HepG2 (cell line): ENCODE data around the gene MUTYH. TPM values are rescaled to one million over a fixed set of nuclear protein-coding genes. Genes with fewer than 3 reads are reported as not detected.
A peak's percentile ranks its signal among the peaks of the same experiment; 100 is the strongest.

ENCODE experiments used
- ARNT ChIP-seq: fragments of 450-650 bp; IDR thresholded peaks from 2 replicates; pipeline ENCODE4 v1.6.1; 2017
- ARNTL ChIP-seq: sonication (generic); formaldehyde crosslinking; IDR thresholded peaks from 2 replicates; pipeline ENCODE4 v1.4.0; 2020; ENCODE audit warnings: mild to moderate bottlenecking, missing genetic modification reagents
- ATF7-NPFF ChIP-seq: sonication (generic); formaldehyde crosslinking; IDR thresholded peaks from 2 replicates; pipeline ENCODE4 v1.8.1; 2023; ENCODE audit warnings: mild to moderate bottlenecking, low read depth, missing genetic modification reagents, moderate library complexity
- CBX2 ChIP-seq, 2 experiments: fragments of 200-600 bp in 1 of 2; sonication (generic); formaldehyde crosslinking in 1 of 2; IDR thresholded peaks; 2 replicates each; pipeline versions ENCODE4 v1.7.0 to v1.8.1; 2018 to 2022; ENCODE audit warnings: low read depth in 2 of 2, low read length in 1 of 2, mild to moderate bottlenecking in 1 of 2, missing genetic modification reagents in 1 of 2
- CBX5 ChIP-seq: sonication (generic); formaldehyde crosslinking; IDR thresholded peaks from 2 replicates; pipeline ENCODE4 v1.4.0; 2020; ENCODE audit warnings: missing genetic modification reagents, borderline replicate concordance
- CEBPB ChIP-seq: IDR thresholded peaks from 2 replicates; pipeline ENCODE4 v1.6.1; 2011; ENCODE audit warnings: low read depth, low read length, improper control_type of control experiment, borderline replicate concordance
- HMG20A ChIP-seq: IDR thresholded peaks from 2 replicates; pipeline ENCODE4 v1.6.1; 2016; ENCODE audit warnings: borderline replicate concordance
- MLLT10 ChIP-seq: sonication (generic); formaldehyde crosslinking; IDR thresholded peaks from 2 replicates; pipeline ENCODE4 v1.4.0; 2020; ENCODE audit warnings: missing genetic modification reagents
- MTF2 ChIP-seq: sonication (generic); formaldehyde crosslinking; IDR thresholded peaks from 2 replicates; pipeline ENCODE4 v1.5.0; 2020; ENCODE audit warnings: missing genetic modification reagents, borderline replicate concordance
- NFYB ChIP-seq: sonication (generic); formaldehyde crosslinking; IDR thresholded peaks from 2 replicates; pipeline ENCODE4 v1.4.0; 2020; ENCODE audit warnings: missing genetic modification reagents
- NR2C2 ChIP-seq: sonication (generic); formaldehyde crosslinking; IDR thresholded peaks from 2 replicates; pipeline ENCODE4 v1.4.0; 2020; ENCODE audit warnings: missing genetic modification reagents, mild to moderate bottlenecking, moderate library complexity, borderline replicate concordance
- POGK ChIP-seq: sonication (generic); formaldehyde crosslinking; conservative IDR thresholded peaks from 2 replicates; pipeline ENCODE4 v1.8.0; 2022; ENCODE audit warnings: mild to moderate bottlenecking, moderate library complexity, missing genetic modification reagents
- RFX1 ChIP-seq: fragments of 450-650 bp; IDR thresholded peaks from 2 replicates; pipeline ENCODE4 v1.6.1; 2017
- RNF2 ChIP-seq: fragments of 450-650 bp; conservative IDR thresholded peaks from 2 replicates; pipeline ENCODE4 v1.6.1; 2016; ENCODE audit warnings: low read depth
- SMARCC2 ChIP-seq: fragments of 450-650 bp; IDR thresholded peaks from 2 replicates; pipeline ENCODE4 v1.6.1; 2017; ENCODE audit warnings: antibody characterized with exemption, mild to moderate bottlenecking
- ZNF224 ChIP-seq: sonication (generic); formaldehyde crosslinking; IDR thresholded peaks from 2 replicates; pipeline ENCODE4 v1.5.0; 2020; ENCODE audit warnings: mild to moderate bottlenecking, missing genetic modification reagents
- ZNF512 ChIP-seq: sonication (generic); formaldehyde crosslinking; IDR thresholded peaks from 2 replicates; pipeline ENCODE4 v1.4.0; 2020; ENCODE audit warnings: mild to moderate bottlenecking, missing genetic modification reagents
- ZNF563 ChIP-seq: sonication (generic); formaldehyde crosslinking; IDR thresholded peaks from 2 replicates; pipeline ENCODE4 v1.8.0; 2022; ENCODE audit warnings: mild to moderate bottlenecking, moderate library complexity, missing genetic modification reagents
- ZNF713 ChIP-seq: sonication (generic); formaldehyde crosslinking; IDR thresholded peaks from 2 replicates; pipeline ENCODE4 v1.4.0; 2020; ENCODE audit warnings: mild to moderate bottlenecking, missing genetic modification reagents
- polyA plus RNA-seq, 8 experiments: library from polyadenylated mRNA; depleted of rRNA in 3 of 8; stranded (reverse) in 7 of 8; unstranded in 1 of 8; fragments of >200 nt; fragmentation: Illumina TruSeq in 4 of 8; extraction: Trizol in 4 of 8; gene quantifications; 2 replicates each; pipeline versions ENCODE4 v1.2.1 to v1.2.3, GENCODE V29; 2011 to 2016; ENCODE audit warnings: low read depth in 4 of 8, missing spikeins in 1 of 8, mixed read lengths in 1 of 8; ENCODE audit not compliant: insufficient read depth in 1 of 8
- total RNA-seq, 5 experiments: library from RNA; depleted of rRNA; stranded (reverse); fragments of >200 nt; fragmentation: Illumina TruSeq; extraction: Trizol; gene quantifications; 2 replicates each; pipeline ENCODE4 v1.2.3, GENCODE V29; 2016; ENCODE audit warnings: low read depth in 1 of 5
- TF ChIP-seq, protein P1 (sequence below), 2 experiments: sonication (generic) in 1 of 2; formaldehyde crosslinking in 1 of 2; IDR thresholded peaks; 2 replicates each; pipeline versions ENCODE4 v1.4.0 to v1.6.1; 2016 to 2020; ENCODE audit warnings: borderline replicate concordance in 1 of 2, low read depth in 1 of 2, mild to moderate bottlenecking in 1 of 2, missing genetic modification reagents in 1 of 2
- TF ChIP-seq, protein P2 (sequence below): sonication (generic); formaldehyde crosslinking; IDR thresholded peaks from 2 replicates; pipeline ENCODE4 v1.4.0; 2020; ENCODE audit warnings: missing genetic modification reagents, borderline replicate concordance

MUTYH gene
- total and polyA plus RNA-seq, 2 of the 13 experiments (the other 11 are each of a cell fraction or from before 2014, with no cell fraction given) = 16.3 to 17.1 TPM

DNA sequence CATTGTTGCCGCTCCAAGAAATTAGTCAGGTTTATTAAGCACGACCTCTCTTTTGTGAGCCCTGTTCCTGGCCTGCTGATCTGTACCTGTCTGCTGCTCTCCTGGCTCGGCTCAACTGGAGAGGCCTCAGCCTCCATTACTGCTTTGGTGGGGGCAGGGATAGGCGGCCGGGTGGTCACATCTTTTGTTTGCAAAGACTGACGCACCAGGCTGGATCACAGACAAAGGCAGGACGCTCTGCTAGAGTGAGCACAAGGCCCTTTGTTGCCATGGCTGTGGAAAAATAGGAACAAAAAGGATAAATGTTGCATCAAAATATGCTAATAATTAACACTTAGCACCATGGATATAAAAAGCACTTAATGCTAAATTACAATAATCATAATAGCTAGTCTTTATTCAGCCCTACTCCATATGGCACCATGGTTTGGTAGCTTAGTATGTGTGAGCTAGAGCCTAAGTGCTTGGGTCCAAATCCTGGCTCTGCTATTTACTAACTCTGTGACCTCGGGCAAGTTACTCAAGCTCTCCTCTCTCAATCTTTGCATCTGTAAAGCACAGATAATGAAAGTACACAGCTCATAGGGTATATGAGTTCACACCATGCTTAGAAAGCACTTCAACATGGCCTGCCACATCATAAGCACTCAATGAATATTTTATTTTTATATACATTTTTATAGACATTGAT, 42.4 kb downstream of the MUTYH start (continued):
- TF ChIP-seq, protein P1, sequence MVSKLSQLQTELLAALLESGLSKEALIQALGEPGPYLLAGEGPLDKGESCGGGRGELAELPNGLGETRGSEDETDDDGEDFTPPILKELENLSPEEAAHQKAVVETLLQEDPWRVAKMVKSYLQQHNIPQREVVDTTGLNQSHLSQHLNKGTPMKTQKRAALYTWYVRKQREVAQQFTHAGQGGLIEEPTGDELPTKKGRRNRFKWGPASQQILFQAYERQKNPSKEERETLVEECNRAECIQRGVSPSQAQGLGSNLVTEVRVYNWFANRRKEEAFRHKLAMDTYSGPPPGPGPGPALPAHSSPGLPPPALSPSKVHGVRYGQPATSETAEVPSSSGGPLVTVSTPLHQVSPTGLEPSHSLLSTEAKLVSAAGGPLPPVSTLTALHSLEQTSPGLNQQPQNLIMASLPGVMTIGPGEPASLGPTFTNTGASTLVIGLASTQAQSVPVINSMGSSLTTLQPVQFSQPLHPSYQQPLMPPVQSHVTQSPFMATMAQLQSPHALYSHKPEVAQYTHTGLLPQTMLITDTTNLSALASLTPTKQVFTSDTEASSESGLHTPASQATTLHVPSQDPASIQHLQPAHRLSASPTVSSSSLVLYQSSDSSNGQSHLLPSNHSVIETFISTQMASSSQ (IDR thresholded peaks at IDR 0.05; ENCODE audit: low read depth) = no peak
- TF ChIP-seq, protein P1 (CRISPR knock-in tag; IDR thresholded peaks at IDR 0.05; ENCODE audit: borderline replicate concordance) = peak; percentile 31; the same call in 1 of the 2 replicates
- TF ChIP-seq NR2C2 (CRISPR knock-in tag) (no peak), CEBPB (peak; percentile 62; the same call in 1 of the 2 replicates), ZNF563 (CRISPR knock-in tag) (no peak), SMARCC2 (no peak), POGK (CRISPR knock-in tag) (peak; percentile 27; the same call in 1 of the 2 replicates), ZNF224 (CRISPR knock-in tag) (no peak), MLLT10 (CRISPR knock-in tag) (no peak), ARNTL (no peak), ARNT (no peak), NFYB (CRISPR knock-in tag) (no peak), ZNF713 (CRISPR knock-in tag) (no peak), RNF2 (no peak), RFX1 (peak; percentile 32; the same call in 1 of the 2 replicates), CBX2 (IDR thresholded peaks at IDR 0.05; ENCODE audit: low read depth, low read length) (no peak), CBX2 (CRISPR knock-in tag; IDR thresholded peaks at IDR 0.05; ENCODE audit: low read depth) (no peak), HMG20A (CRISPR knock-in tag) (no peak), ATF7-NPFF (CRISPR knock-in tag) (no peak), ZNF512 (CRISPR knock-in tag) (no peak), MTF2 (CRISPR knock-in tag) (no peak), CBX5 (no peak)
- TF ChIP-seq, protein P2, sequence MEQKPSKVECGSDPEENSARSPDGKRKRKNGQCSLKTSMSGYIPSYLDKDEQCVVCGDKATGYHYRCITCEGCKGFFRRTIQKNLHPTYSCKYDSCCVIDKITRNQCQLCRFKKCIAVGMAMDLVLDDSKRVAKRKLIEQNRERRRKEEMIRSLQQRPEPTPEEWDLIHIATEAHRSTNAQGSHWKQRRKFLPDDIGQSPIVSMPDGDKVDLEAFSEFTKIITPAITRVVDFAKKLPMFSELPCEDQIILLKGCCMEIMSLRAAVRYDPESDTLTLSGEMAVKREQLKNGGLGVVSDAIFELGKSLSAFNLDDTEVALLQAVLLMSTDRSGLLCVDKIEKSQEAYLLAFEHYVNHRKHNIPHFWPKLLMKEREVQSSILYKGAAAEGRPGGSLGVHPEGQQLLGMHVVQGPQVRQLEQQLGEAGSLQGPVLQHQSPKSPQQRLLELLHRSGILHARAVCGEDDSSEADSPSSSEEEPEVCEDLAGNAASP (CRISPR knock-in tag) = peak; percentile 93
